ENCODE data around the gene STOX1. TPM values are rescaled to one million over a fixed set of nuclear protein-coding genes. Genes with fewer than 3 reads are reported as not detected.

The STOX1 gene
- total RNA-seq, 2 experiments from 2014 or later = 0.11 TPM; not detected in 1

Other genes starting within 250 kb of the STOX1 start
- gene CCAR1, start 106.3 kb upstream of the STOX1 start, total RNA-seq = 10 to 100 TPM; 70.8 to 79.1 TPM
- gene DDX50, start 73.8 kb downstream of the STOX1 start, total RNA-seq = 10 to 100 TPM; 49.4 to 56.3 TPM
- 100 to 1,000 TPM; 175 to 185 TPM for gene DDX21, start 128.6 kb downstream of the STOX1 start, total RNA-seq
- 1 to 10 TPM; 4.6 to 5.8 TPM for gene KIFBP, start 161.3 kb downstream of the STOX1 start, total RNA-seq

Measured in CD8-positive, alpha-beta T cell (primary cell).